GM18951 (cell line): Measurements from ENCODE around the gene TATDN2.

ENCODE experiments used
- POLR2A ChIP-seq: IDR thresholded peaks from 4 replicates; pipeline ENCODE4 v1.6.1; 2011; ENCODE audit warnings: mild to moderate bottlenecking; ENCODE audit not compliant: insufficient read length, insufficient read depth; ENCODE audit errors: extremely low read depth
- in situ Hi-C: fragments of 300-500 bp; cut with MboI; formaldehyde crosslinking; loops from one replicate; pipeline ENCODE4 v1.12.0; 2022; ENCODE audit warnings: low sequenced_read_pairs, mixed read lengths, inconsistent platforms; ENCODE audit not compliant: unreplicated experiment

Gene TATDN2

GRCh38 chr3:10312391-10312790 lies 64.1 kb downstream of the TATDN2 start:
- no peak for TF ChIP-seq POLR2A
- in situ Hi-C loops = no loop called here

- in situ Hi-C loops = no loop called here
- no peak for TF ChIP-seq POLR2A
Observed at GRCh38 chr3:10312861-10313260, 64.6 kb downstream of the TATDN2 start.

- TF ChIP-seq POLR2A = no peak
- in situ Hi-C loops = no loop called here
Observed at GRCh38 chr3:10315101-10315500, 66.8 kb downstream of the TATDN2 start.

GRCh38 chr3:10315771-10316344 lies 67.6 kb downstream of the TATDN2 start:
- in situ Hi-C loops = no loop called here
- no peak for TF ChIP-seq POLR2A

GRCh38 chr3:10317311-10317960 lies 69.2 kb downstream of the TATDN2 start:
- TF ChIP-seq POLR2A = no peak

GRCh38 chr3:10317961-10318350 lies 69.7 kb downstream of the TATDN2 start:
- TF ChIP-seq POLR2A = no peak

More at GRCh38 chr3:10317311-10317960, 69.2 kb downstream of the TATDN2 start:
- in situ Hi-C loops = no loop called here

GRCh38 chr3:10319251-10319650 lies 71.0 kb downstream of the TATDN2 start:
- TF ChIP-seq POLR2A = no peak
- in situ Hi-C loops = no loop called here

More at GRCh38 chr3:10317961-10318350, 69.7 kb downstream of the TATDN2 start:
- in situ Hi-C loops = no loop called here

GRCh38 chr3:10319804-10320203 lies 71.5 kb downstream of the TATDN2 start:
- TF ChIP-seq POLR2A = no peak
- in situ Hi-C loops = no loop called here

- no peak for TF ChIP-seq POLR2A
Observed at GRCh38 chr3:10320320-10320677, 72.0 kb downstream of the TATDN2 start.

GRCh38 chr3:10321630-10322351 lies 73.5 kb downstream of the TATDN2 start:
- in situ Hi-C loops = no loop called here
- TF ChIP-seq POLR2A = no peak

More at GRCh38 chr3:10320320-10320677, 72.0 kb downstream of the TATDN2 start:
- in situ Hi-C loops = no loop called here

- in situ Hi-C loops = no loop called here
- no peak for TF ChIP-seq POLR2A
Observed at GRCh38 chr3:10322352-10322710, 74.1 kb downstream of the TATDN2 start.

- in situ Hi-C loops = no loop called here
- TF ChIP-seq POLR2A = no peak
Observed at GRCh38 chr3:10327592-10327991, 79.3 kb downstream of the TATDN2 start.

GRCh38 chr3:10328460-10329071 lies 80.3 kb downstream of the TATDN2 start:
- no peak for TF ChIP-seq POLR2A
- in situ Hi-C loops = no loop called here
